Bronchial epithelial cell (primary cell): ENCODE measurements around the gene POLD1. TPM values are rescaled to one million over a fixed set of nuclear protein-coding genes. Genes with fewer than 3 reads are reported as not detected.
A peak's percentile ranks its signal among the peaks of the same experiment; 100 is the strongest.

Source experiments
- DNase-seq: peaks from one replicate; pipeline ENCODE4 v3.0.0-alpha.2; 2010; ENCODE audit warnings: low read depth
- FAIRE-seq: peaks from 2 replicates; lab custom pipeline; 2011; peaks lifted over from hg19 to GRCh38; lab: Jason Lieb, UNC
- H3K27me3 ChIP-seq: 2 replicates; pipeline ENCODE4 v1.5.1; 2011; ENCODE audit warnings: low read length; ENCODE audit not compliant: control insufficient read depth, insufficient read depth
- H3K36me3 ChIP-seq: 2 replicates; pipeline ENCODE4 v1.5.1; 2011; ENCODE audit warnings: low read length; ENCODE audit not compliant: control insufficient read depth, insufficient read depth
- H3K4me3 ChIP-seq: 2 replicates; pipeline ENCODE4 v1.5.1; 2011; ENCODE audit warnings: mild to moderate bottlenecking, low read depth, low read length, control low read depth
- total RNA-seq: library from RNA; depleted of rRNA; stranded (reverse); fragments of >200 nt; gene quantifications from 2 replicates; pipeline ENCODE4 v1.2.1, GENCODE V29; 2014
- TF ChIP-seq, protein P1 (sequence below): IDR thresholded peaks from 2 replicates; pipeline ENCODE4 v1.5.1; 2011; ENCODE audit warnings: mild to moderate bottlenecking, moderate library complexity, low read length, control low read depth, inconsistent platforms; ENCODE audit not compliant: insufficient read depth, severe bottlenecking

The POLD1 gene
- total RNA-seq, 1 donor from 2014 or later, result 28.4 TPM

DNA sequence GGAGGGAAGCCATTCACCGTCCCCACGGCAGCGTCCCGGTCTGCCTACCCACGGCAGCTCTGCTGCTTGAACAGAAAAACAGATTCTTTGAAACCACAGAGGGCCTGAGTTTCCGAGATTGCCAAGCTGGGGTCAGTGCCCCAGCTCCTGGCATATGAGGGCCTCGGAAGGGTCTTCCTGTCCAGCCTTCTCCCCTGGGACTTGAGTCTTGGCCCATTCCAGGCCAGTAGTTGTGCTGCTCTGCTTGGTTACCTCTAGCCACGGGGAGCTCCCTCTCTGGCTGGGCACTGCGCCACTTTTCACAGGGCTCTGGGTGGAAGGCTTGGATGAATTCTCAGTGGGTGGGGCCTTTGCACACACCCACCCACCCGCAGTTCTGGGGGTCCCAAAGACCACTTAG, 26.0 kb downstream of the POLD1 start:
- no peak for FAIRE-seq
- TF ChIP-seq, protein P1, sequence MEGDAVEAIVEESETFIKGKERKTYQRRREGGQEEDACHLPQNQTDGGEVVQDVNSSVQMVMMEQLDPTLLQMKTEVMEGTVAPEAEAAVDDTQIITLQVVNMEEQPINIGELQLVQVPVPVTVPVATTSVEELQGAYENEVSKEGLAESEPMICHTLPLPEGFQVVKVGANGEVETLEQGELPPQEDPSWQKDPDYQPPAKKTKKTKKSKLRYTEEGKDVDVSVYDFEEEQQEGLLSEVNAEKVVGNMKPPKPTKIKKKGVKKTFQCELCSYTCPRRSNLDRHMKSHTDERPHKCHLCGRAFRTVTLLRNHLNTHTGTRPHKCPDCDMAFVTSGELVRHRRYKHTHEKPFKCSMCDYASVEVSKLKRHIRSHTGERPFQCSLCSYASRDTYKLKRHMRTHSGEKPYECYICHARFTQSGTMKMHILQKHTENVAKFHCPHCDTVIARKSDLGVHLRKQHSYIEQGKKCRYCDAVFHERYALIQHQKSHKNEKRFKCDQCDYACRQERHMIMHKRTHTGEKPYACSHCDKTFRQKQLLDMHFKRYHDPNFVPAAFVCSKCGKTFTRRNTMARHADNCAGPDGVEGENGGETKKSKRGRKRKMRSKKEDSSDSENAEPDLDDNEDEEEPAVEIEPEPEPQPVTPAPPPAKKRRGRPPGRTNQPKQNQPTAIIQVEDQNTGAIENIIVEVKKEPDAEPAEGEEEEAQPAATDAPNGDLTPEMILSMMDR, result no peak
- H3K36me3 ChIP-seq, result peaks cover 3% of the 10 kb centered on the region

DNA sequence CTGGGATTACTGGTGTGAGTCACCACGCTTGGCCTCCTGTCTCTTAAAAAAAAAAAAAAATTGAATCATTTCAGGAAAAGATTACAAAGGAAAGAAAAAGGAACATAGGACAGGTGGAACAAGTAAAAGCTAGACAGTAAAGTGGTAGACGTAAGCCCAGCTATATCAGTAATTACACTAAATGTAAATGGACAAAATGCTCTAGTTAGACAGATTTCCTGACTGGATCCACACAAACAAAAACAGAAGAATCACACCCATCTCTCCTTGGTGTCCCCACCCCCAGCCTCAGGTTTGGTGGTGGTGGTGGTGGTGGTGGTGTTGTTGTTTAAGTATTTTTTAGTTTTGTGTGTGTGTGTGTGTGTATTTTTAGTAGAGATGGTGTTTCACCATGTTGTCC, 28.3 kb downstream of the POLD1 start:
- TF ChIP-seq, protein P1, result no peak
- no peak for DNase-seq
- no peak overlapping the region for H3K4me3 ChIP-seq
- H3K36me3 ChIP-seq, result peaks cover 1% of the 10 kb centered on the region
- no peaks in the 10 kb centered on the region for H3K27me3 ChIP-seq
- FAIRE-seq, result no peak

More for the DNA sequence above, 26.0 kb downstream of the POLD1 start:
- Histone ChIP-seq H3K27me3 (no peaks in the 10 kb centered on the region), H3K4me3 (no peak overlapping the region)
- DNase-seq, result no peak

DNA sequence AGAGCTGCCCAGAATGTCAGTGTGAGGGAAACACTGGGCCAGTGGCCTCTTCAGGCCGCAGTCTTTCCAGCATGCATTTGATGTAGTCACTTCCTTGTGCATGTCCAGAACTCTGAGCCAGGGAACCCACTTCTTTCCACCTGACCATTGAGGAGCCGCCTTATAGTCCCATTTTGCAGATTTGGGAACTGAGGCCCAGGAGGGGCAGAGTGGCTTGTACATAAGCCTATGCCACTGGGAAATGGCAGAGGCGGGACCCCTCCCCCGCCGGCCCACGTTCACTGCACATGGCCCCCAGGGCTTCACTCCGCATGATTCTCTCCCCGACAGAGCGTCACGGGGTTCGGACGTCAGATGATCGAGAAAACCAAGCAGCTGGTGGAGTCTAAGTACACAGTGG, 28.9 kb downstream of the POLD1 start:
- peaks cover 1% of the 10 kb centered on the region for H3K36me3 ChIP-seq
- no peaks in the 10 kb centered on the region for H3K27me3 ChIP-seq
- FAIRE-seq (no peak), DNase-seq (no peak)
- no peak overlapping the region for H3K4me3 ChIP-seq
- TF ChIP-seq, protein P1, result no peak

DNA sequence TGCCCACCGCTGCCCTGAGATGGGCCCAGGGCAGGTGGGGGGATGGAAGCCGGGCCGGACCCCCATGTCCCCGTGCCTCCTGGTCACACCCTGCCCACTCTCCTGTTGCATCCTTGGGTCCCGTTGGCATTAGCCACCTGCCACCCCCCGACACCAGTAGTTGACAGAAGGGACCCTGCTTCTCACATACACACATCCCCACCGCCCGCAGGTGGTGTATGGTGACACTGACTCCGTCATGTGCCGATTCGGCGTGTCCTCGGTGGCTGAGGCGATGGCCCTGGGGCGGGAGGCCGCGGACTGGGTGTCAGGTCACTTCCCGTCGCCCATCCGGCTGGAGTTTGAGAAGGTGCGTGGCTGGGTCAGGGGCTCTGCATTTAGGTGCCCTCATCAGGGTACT, 29.4 kb downstream of the POLD1 start:
- H3K36me3 ChIP-seq, result peaks cover 1% of the 10 kb centered on the region
- no peak overlapping the region for H3K4me3 ChIP-seq
- no peak for FAIRE-seq
- no peak for DNase-seq
- TF ChIP-seq, protein P1, result no peak
- H3K27me3 ChIP-seq, result no peaks in the 10 kb centered on the region

DNA sequence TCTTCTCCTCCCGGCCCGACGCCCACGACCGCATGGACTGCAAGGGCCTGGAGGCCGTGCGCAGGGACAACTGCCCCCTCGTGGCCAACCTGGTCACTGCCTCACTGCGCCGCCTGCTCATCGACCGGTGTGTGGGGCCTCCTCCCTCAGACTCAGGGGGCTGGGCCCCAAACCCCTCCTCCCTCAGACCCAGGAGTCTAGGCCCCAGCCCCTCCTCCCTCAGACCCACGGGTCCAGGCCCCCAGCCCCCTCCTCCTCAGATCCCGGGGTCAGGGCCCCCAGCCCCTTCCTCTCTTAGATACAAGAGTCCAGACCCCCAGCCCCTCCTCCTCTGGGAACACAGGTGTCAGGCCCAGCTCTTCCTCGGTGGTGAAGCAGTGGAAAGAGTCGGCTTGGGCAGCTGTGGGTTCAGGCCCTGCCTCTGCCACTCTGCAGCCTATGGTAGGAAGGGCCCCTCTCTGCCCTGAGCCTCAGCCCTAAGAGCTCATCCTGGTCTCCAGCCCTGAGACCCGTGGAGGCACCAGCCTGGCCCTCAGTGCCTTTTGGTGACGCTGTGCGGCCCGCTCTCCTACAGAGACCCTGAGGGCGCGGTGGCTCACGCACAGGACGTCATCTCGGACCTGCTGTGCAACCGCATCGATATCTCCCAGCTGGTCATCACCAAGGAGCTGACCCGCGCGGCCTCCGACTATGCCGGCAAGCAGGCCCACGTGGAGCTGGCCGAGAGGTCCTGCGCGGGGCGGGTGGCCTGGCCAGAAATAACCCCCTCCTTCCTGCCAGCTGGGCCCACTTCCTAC, 30.9 kb downstream of the POLD1 start:
- Histone ChIP-seq H3K36me3 (no peaks in the 10 kb centered on the region), H3K4me3 (no peak overlapping the region), H3K27me3 (peaks cover 3% of the 10 kb centered on the region)
- DNase-seq (peak; percentile 28), FAIRE-seq (no peak)
- TF ChIP-seq, protein P1, result peak; percentile 93
